SU-DHL-6 (cell line): ENCODE data around the gene B3GNT2.

Experiments
- H2AFZ ChIP-seq: fragments of 200-600 bp; sonication (generic); 2 replicates; pipeline ENCODE4 v1.6.1; 2014; ENCODE audit warnings: low read depth, mild to moderate bottlenecking, moderate library complexity, mixed read lengths, antibody characterized with exemption, low read length; ENCODE audit not compliant: severe bottlenecking
- H3F3A ChIP-seq: fragments of 200-600 bp; shearing (Covaris generic); 2 replicates; pipeline ENCODE4 v1.6.0; 2016; ENCODE audit warnings: antibody characterized with exemption, mild to moderate bottlenecking; ENCODE audit not compliant: insufficient read depth
- H3K27ac ChIP-seq: fragments of 200-600 bp; sonication (generic); 2 replicates; pipeline ENCODE4 v1.5.1; 2016; ENCODE audit warnings: low read depth, mild to moderate bottlenecking, low read length, moderate library complexity, mixed read lengths
- H3K27me3 ChIP-seq: fragments of 200-600 bp; sonication (generic), shearing (Covaris generic); 2 replicates; pipeline ENCODE4 v1.6.0; 2014; ENCODE audit warnings: mild to moderate bottlenecking, low read length
- H3K36me3 ChIP-seq: fragments of 200-600 bp; sonication (generic); 2 replicates; pipeline ENCODE4 v1.6.1; 2014; ENCODE audit warnings: mild to moderate bottlenecking, low read length, mixed read lengths
- H3K4me2 ChIP-seq: fragments of 300-600, 200-600 bp; shearing (Covaris generic), sonication (generic); 2 replicates; pipeline ENCODE4 v1.6.0; 2014; ENCODE audit warnings: low read length, low read depth, mild to moderate bottlenecking; ENCODE audit not compliant: poor library complexity, severe bottlenecking
- H3K4me3 ChIP-seq: fragments of 200-600 bp; sonication (generic); 2 replicates; pipeline ENCODE4 v1.5.1; 2014; ENCODE audit warnings: antibody characterized with exemption, low read length, mild to moderate bottlenecking, mixed read lengths; ENCODE audit not compliant: insufficient read depth, poor library complexity, severe bottlenecking
- H3K79me2 ChIP-seq: fragments of 200-600 bp; sonication (generic); 2 replicates; pipeline ENCODE4 v1.6.1; 2014; ENCODE audit warnings: mild to moderate bottlenecking, low read length, moderate library complexity; ENCODE audit not compliant: insufficient read depth
- H3K9ac ChIP-seq: fragments of 200-600 bp; sonication (generic); 2 replicates; pipeline ENCODE4 v1.7.0; 2014; ENCODE audit warnings: mild to moderate bottlenecking, low read length
- H3K9me2 ChIP-seq: fragments of 200-600 bp; sonication (generic); replicated peaks from 2 replicates; pipeline ENCODE4 v1.6.1; 2014; ENCODE audit warnings: low read length; ENCODE audit not compliant: insufficient read depth
- H3K9me3 ChIP-seq: fragments of 200-600 bp; sonication (generic); 2 replicates; pipeline ENCODE4 v1.6.1; 2014; ENCODE audit warnings: low read length, mixed read lengths; ENCODE audit not compliant: insufficient read depth
- H4K20me1 ChIP-seq: fragments of 200-600 bp; sonication (generic); 2 replicates; pipeline ENCODE4 v1.6.1; 2014; ENCODE audit warnings: low read depth, mild to moderate bottlenecking, antibody characterized with exemption, low read length, moderate library complexity, mixed read lengths
- CTCF ChIP-seq: fragments of 200-600 bp; sonication (generic); IDR thresholded peaks from one replicate; pipeline ENCODE4 v1.5.1; 2017; ENCODE audit warnings: antibody characterized with exemption, mild to moderate bottlenecking, low read length, moderate library complexity; ENCODE audit not compliant: insufficient read depth, poor library complexity, severe bottlenecking
- EZH2phosphoT487 ChIP-seq: fragments of 200-600 bp; sonication (generic), shearing (Covaris generic); conservative IDR thresholded peaks from 2 replicates; pipeline ENCODE4 v1.6.1; 2018; ENCODE audit warnings: mild to moderate bottlenecking, antibody characterized with exemption, low read length, moderate library complexity, mixed read lengths

Gene B3GNT2

GRCh38 chr2:62175728-62176127 lies 20.2 kb upstream of the B3GNT2 start:
- Histone ChIP-seq H3K79me2 (no peaks in the 10 kb centered on the region), H3K4me3 (no peak overlapping the region), H3K4me2 (no peak overlapping the region), H3K27me3 (no peaks in the 10 kb centered on the region), H4K20me1 (no peaks in the 10 kb centered on the region), H3K9me3 (no peaks in the 10 kb centered on the region), H3K9me2 (no peaks in the 10 kb centered on the region), H2AFZ (no peak overlapping the region), H3K36me3 (no peaks in the 10 kb centered on the region), H3K9ac (no peak overlapping the region), H3K27ac (no peak overlapping the region), H3F3A (no peaks in the 10 kb centered on the region)
- TF ChIP-seq CTCF, result no peak
- TF ChIP-seq EZH2phosphoT487, result no peak

- Histone ChIP-seq H3K4me2 (no peak overlapping the region), H3K27me3 (no peaks in the 10 kb centered on the region), H3K27ac (no peak overlapping the region), H3F3A (no peaks in the 10 kb centered on the region), H3K79me2 (no peaks in the 10 kb centered on the region), H3K4me3 (no peak overlapping the region), H4K20me1 (no peaks in the 10 kb centered on the region), H2AFZ (no peak overlapping the region), H3K9me3 (no peaks in the 10 kb centered on the region), H3K9ac (no peak overlapping the region), H3K36me3 (no peaks in the 10 kb centered on the region), H3K9me2 (no peaks in the 10 kb centered on the region)
- no peak for TF ChIP-seq CTCF
- TF ChIP-seq EZH2phosphoT487, result no peak
Observed at GRCh38 chr2:62176801-62177200, 19.1 kb upstream of the B3GNT2 start.

GRCh38 chr2:62177392-62178049 lies 18.4 kb upstream of the B3GNT2 start:
- Histone ChIP-seq H3K4me3 (no peak overlapping the region), H3K27ac (no peak overlapping the region), H3K9ac (no peak overlapping the region), H3K27me3 (no peaks in the 10 kb centered on the region), H3K9me2 (no peaks in the 10 kb centered on the region), H2AFZ (no peak overlapping the region), H3K79me2 (no peaks in the 10 kb centered on the region), H4K20me1 (no peaks in the 10 kb centered on the region), H3K36me3 (no peaks in the 10 kb centered on the region), H3K4me2 (no peak overlapping the region), H3F3A (no peaks in the 10 kb centered on the region), H3K9me3 (no peaks in the 10 kb centered on the region)
- TF ChIP-seq CTCF, result no peak
- TF ChIP-seq EZH2phosphoT487, result no peak
